ENCODE data around the gene EPHA3. TPM values are rescaled to one million over a fixed set of nuclear protein-coding genes. Genes with fewer than 3 reads are reported as not detected.
"Not testable (repeated sequence)": the region's sequence is repeated elsewhere in the genome, so short reads cannot be mapped to it uniquely, and the experiment has no call there.

The EPHA3 gene
- total RNA-seq, 1 experiment from 2014 or later, result 0.20 TPM

DNA sequence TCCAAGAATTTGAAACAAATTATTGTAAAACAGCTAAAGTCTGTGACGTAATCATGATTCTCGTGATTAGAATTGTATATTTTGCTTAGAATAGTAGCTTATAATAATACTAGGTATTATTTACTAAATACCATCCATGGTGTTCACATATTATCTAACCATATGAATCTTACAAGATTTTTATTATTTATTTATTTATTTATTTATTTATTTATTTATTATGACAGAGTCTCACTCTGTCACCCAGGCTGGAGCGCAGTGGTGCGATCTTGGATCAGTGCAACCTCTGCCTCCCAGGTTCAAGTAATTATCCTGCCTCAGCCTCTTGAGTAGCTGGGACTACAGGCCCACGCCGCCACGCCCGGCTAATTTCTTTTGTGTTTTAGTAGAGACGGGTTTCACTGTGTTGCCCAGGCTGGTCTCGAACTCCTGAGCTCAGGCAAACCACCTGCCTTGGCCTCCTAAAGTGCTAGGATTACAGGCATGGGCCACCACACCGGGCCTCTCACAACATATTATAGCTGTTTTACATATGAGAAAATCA is 173.5 kb downstream of the EPHA3 start:
- DNase-seq (ENCODE audit: low read depth), result no peak

- DNase-seq (ENCODE audit: low read depth), result no peak
These were observed 180.6 kb downstream of the EPHA3 start for GRCh38 chr3:89287902-89288508.

DNA sequence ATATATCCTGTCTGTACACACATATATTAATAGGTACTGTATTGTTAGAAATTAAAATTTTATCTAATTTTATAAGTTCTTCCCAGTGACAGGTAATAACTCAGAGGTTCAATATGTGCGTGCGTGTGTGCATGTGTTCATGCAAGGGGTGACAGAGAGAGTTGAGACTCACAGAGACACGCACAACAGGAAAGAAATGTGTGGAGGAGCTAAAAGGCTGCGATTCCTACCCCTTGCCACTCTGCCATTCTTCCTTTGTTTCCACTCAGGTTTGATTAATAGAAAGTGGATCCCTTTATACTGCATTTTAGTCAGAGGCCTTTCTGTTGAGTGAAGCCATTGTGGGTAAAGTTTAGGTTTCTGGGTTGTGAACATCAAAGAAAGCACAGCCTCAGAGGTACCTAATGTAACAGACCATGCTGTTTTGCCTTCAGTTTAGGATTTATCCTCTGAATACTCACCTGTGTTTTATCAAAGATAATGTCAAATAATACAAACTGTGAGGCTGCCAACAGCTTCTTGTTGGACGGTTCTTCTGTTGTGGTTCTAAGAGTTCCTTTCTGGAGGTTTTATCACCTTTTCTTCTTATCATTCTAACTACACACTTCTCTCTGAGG is 182.3 kb downstream of the EPHA3 start:
- DNase-seq (ENCODE audit: low read depth), result no peak

GRCh38 chr3:89297199-89297598 is 189.8 kb downstream of the EPHA3 start:
- no peak for DNase-seq (ENCODE audit: low read depth)

DNA sequence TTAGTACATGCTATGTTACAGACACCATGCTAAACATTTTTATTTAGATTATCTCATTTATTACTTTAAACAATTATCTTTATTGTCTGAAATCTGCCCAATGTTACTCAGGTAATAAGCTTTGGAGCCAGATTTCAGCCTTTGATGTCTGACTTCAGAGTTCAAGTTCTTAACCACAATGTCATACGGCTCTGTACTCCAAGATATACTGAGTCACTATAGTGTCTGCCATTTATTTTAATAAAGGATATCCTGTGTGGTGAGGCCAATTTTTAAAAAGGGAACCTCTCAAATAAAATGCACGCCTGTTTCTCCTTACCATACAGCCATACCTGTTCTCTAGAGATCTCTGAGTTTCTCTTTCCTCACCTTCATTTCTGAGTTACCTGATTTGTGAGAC is 193.1 kb downstream of the EPHA3 start:
- no peak for DNase-seq (ENCODE audit: low read depth)

GRCh38 chr3:89300981-89301380 is 193.6 kb downstream of the EPHA3 start:
- no peak for DNase-seq (ENCODE audit: low read depth)

DNA sequence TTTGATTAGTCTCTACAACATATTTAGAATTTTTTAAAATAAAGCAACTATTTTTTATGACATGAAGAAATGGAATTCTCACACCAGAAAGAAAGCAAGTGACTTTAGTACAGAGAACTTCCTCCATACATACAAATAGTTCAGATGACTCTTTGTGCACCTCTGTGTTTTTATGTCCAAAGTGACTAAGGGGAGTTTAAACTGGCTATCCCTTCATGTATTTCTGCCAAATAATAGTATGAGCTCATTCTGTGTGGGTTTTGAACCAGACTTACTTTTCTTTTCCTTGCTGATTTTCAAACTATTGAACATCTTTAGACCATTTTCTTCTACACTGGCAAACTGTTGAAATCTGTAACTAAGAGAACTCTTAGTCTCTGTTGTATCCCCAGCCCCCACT is 196.3 kb downstream of the EPHA3 start:
- DNase-seq (ENCODE audit: low read depth), result no peak

DNA sequence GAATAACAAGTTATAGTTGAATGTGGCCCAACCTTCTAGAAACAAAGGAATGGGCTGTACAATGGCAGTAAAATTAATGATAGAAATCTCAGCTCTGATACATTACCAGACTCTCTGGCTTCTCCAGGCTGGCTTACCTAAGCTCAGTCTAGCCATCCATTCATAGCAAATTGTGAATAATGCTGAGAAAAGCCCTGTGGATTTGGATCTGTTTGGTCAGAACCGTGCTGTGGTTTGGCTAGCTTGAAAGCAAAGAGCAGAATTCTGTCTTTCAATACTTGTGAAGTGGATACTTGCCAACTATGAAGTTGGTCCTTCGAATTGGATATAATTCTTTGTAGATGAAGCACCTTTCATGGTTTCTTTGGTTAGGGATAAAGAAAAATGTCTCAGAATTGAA is 199.1 kb downstream of the EPHA3 start:
- no peak for DNase-seq (ENCODE audit: low read depth)

DNA sequence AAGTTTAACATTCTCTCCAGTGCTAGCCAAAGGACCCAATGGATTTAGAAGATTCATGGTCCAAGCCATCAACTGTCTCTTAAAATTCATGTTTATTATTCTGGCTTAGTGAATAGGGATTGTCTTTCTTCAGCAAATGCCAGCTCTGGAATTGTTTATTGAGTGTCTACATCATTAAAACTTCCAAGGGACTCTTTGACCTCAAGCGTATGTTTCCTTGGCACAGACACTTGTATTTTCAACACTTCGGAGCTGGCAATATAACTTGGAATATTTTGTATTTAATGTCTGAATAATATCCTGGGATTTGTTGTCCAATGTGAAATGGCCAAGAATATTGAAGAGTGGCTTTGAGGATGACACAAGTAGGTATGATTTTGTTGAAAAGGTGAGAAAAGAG is 204.2 kb downstream of the EPHA3 start:
- DNase-seq (ENCODE audit: low read depth), result no peak

DNA sequence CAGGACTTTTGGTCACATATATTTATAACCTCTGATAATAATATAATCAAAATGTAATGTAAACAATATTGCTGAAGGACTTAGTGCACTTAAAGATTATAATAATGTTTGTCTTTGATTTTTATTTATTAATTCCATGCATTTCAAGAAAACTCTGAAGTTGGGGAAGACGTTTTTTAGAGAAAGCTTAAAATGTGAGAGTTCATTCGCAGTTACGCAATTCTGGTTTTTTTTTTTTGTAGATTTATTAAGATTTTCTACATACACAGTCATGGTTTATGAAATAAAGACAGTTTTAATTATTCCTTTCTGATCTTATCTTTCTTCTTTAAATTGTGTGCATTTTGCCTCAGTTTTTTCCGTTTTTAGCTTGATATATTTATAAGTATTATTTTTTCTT is 204.7 kb downstream of the EPHA3 start:
- DNase-seq (ENCODE audit: low read depth), result no peak

GRCh38 chr3:89314454-89315098 is 207.2 kb downstream of the EPHA3 start:
- DNase-seq (ENCODE audit: low read depth), result no peak

- no peak for DNase-seq (ENCODE audit: low read depth)
These were observed 208.5 kb downstream of the EPHA3 start for GRCh38 chr3:89315750-89316470.

- no peak for DNase-seq (ENCODE audit: low read depth)
These were observed 212.8 kb downstream of the EPHA3 start for GRCh38 chr3:89320186-89320585.

- no peak for DNase-seq (ENCODE audit: low read depth)
These were observed 219.6 kb downstream of the EPHA3 start for GRCh38 chr3:89326997-89327396.

DNA sequence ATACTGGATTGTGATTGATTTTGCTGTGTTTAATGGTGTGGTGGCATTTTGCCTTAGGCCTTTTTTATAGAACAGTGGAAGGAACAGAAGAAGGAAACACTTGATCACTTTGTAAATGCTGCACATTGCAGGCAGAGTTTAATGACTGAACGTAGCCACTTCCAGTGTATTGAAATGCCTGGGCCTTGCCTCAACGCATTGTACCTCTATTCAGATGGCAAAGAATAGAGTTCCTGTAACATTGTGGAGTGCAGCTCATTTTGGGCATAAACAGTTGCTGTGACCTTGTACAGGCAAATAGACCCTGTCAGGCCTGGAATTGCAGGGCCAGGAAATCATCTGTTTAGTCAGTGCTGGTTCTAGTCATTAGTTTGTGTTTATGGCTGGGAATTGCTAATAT is 225.0 kb downstream of the EPHA3 start:
- no peak for DNase-seq (ENCODE audit: low read depth)

GRCh38 chr3:89332793-89333192 is 225.4 kb downstream of the EPHA3 start:
- DNase-seq (ENCODE audit: low read depth), result no peak

DNA sequence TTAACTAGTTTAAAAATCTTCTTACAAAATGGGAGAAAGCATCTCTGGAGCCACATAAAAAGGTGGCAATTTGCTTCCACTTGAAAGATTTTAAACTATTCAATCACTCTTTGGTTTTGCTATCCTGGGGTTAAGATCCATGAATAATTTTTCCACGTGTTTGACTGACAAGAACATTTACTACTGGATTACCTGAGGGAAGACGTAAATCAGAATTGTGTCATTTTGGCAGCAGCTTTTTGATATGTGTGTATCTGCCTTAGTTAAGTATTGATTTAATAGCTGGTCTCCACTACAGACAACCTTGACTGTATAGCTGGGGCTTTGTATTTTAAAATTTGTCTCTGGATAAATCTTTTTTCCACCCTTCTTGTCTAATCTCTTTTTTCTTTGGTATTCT is 228.3 kb downstream of the EPHA3 start:
- no peak for DNase-seq (ENCODE audit: low read depth)

GRCh38 chr3:89340408-89340807 is 233.0 kb downstream of the EPHA3 start:
- no peak for DNase-seq (ENCODE audit: low read depth)

- no peak for DNase-seq (ENCODE audit: low read depth)
These were observed 236.7 kb downstream of the EPHA3 start for GRCh38 chr3:89344076-89344475.

DNA sequence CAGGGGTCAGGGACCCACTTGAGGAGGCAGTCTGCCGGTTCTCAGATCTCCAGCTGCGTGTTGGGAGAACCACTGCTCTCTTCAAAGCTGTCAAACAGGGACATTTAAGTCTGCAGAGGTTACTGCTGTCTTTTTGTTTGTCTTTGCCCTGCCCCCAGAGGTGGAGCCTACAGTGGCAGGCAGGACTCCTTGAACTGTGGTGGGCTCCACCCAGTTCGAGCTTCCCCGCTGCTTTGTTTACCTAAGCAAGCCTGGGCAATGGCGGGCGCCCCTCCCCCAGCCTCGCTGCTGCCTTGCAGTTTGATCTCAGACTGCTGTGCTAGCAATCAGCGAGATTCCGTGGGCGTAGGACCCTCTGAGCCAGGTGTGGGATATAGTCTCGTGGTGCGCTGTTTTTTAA is 243.5 kb downstream of the EPHA3 start:
- not testable (repeated sequence) for DNase-seq (ENCODE audit: low read depth)

DNA sequence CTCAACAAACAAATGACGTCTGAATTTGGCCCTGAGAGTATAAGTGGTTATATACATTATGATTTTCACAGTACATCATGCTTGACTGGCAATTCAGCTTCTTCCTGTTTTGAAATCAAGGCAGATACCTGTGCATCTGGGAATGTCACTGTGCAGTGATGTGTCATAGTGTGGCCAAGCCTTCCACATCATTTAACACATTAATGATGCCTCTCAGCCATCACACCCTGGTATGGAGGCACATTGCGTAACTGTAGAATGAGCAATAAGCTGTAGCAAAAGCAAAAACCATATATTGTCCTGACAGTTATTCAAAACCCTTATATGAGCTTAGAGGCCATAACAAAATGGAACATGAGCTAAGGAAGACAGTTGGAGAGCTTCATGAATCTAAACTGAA is 246.0 kb downstream of the EPHA3 start:
- DNase-seq (ENCODE audit: low read depth), result no peak

DNA sequence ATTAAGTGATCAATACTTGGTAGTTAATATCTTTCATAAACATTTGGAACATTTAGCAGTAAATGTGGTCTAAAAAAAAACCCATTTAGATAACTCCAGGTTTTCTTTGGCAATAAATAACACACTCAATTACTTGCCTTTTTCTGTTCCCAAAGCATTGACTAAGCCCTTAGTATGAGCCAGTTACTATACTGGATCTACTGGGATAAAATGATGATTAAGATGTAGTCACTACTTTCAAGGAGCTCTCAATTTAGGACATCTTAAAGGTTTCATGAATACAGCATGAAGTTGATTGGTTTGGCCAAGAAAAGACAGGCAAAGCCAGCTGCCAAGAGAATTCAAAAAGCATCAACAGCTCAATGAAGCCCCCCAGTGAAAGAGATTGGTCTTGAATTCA is 250.9 kb downstream of the EPHA3 start:
- DNase-seq (ENCODE audit: low read depth), result no peak

- no peak for DNase-seq (ENCODE audit: low read depth)
These were observed 252.7 kb downstream of the EPHA3 start for GRCh38 chr3:89360156-89360555.

All from M059J (cell line).